ENCODE results near the gene ACIN1. TPM values are rescaled to one million over a fixed set of nuclear protein-coding genes. Genes with fewer than 3 reads are reported as not detected.

Gene ACIN1
- total and polyA plus RNA-seq, 9 of the 15 experiments (the other 6 are each of a cell fraction or from before 2014, with no cell fraction given), result 5.0 to 196 (median 129) TPM

DNA sequence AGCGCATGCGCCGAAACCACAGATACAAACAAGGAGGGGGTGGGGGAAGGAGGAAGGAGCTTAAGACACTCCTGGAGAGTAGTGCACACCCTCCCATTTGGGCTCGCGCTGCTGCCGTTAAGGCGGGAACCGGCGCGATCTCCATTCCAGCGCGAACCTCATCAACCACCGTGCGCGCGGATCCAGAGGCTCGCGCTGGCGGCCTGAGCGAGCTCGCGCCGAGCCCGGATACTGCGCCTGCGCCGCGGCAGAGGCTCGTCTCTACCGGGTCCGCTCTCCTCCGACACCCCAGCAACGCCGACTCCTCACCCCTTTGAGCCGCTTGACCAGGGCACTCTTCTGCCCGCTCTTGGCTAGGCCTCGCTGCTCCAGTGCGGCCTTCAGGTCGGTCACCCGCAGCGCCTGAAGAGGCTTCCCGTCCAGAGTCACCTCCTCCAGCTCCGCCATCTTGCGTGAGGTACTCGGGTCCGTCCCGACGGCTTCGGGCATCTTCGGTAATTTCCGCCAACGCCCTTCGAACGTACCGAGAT lies at the start of gene ACIN1 (continued):
- TF ChIP-seq, protein P1, sequence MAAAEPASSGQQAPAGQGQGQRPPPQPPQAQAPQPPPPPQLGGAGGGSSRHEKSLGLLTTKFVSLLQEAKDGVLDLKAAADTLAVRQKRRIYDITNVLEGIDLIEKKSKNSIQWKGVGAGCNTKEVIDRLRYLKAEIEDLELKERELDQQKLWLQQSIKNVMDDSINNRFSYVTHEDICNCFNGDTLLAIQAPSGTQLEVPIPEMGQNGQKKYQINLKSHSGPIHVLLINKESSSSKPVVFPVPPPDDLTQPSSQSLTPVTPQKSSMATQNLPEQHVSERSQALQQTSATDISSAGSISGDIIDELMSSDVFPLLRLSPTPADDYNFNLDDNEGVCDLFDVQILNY (CRISPR knock-in tag; IDR thresholded peaks at IDR 0.05), result no peak
- TF ChIP-seq ZNF23 (CRISPR knock-in tag; IDR thresholded peaks at IDR 0.05) (no peak), NFRKB (IDR thresholded peaks at IDR 0.05; ENCODE audit: low read depth) (peak; percentile 70), MED1 (CRISPR knock-in tag; IDR thresholded peaks at IDR 0.05; ENCODE audit: borderline replicate concordance) (no peak), KDM5B (IDR thresholded peaks at IDR 0.05; ENCODE audit: insufficient replicate concordance, low read depth, low read length) (peak; percentile 80), ZNF57 (CRISPR knock-in tag; IDR thresholded peaks at IDR 0.05) (peak; percentile 68; the same call in 1 of the 2 replicates), RBM25 (IDR thresholded peaks at IDR 0.05; ENCODE audit: low read depth, low read length, severe bottlenecking) (no peak), TAF15 (IDR thresholded peaks at IDR 0.05; ENCODE audit: low read depth, low read length) (no peak), DIDO1 (tag; IDR thresholded peaks at IDR 0.05; ENCODE audit: low read depth) (no peak), POLR2AphosphoS2 (IDR thresholded peaks at IDR 0.05; ENCODE audit: low read length) (peak; percentile 65; the same call in 1 of the 2 replicates), POLR2H (tag; IDR thresholded peaks at IDR 0.05; ENCODE audit: low read depth) (peak; percentile 81), GABPA (tag; conservative IDR thresholded peaks at IDR 0.05; ENCODE audit: low read depth) (no peak), ZNF212 (CRISPR knock-in tag; IDR thresholded peaks at IDR 0.05) (no peak), POLR2G (IDR thresholded peaks at IDR 0.05; ENCODE audit: low read depth, low read length) (peak; percentile 96)
- TF ChIP-seq, protein P2, sequence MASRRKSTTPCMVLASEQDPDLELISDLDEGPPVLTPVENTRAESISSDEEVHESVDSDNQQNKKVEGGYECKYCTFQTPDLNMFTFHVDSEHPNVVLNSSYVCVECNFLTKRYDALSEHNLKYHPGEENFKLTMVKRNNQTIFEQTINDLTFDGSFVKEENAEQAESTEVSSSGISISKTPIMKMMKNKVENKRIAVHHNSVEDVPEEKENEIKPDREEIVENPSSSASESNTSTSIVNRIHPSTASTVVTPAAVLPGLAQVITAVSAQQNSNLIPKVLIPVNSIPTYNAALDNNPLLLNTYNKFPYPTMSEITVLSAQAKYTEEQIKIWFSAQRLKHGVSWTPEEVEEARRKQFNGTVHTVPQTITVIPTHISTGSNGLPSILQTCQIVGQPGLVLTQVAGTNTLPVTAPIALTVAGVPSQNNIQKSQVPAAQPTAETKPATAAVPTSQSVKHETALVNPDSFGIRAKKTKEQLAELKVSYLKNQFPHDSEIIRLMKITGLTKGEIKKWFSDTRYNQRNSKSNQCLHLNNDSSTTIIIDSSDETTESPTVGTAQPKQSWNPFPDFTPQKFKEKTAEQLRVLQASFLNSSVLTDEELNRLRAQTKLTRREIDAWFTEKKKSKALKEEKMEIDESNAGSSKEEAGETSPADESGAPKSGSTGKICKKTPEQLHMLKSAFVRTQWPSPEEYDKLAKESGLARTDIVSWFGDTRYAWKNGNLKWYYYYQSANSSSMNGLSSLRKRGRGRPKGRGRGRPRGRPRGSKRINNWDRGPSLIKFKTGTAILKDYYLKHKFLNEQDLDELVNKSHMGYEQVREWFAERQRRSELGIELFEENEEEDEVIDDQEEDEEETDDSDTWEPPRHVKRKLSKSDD (conservative IDR thresholded peaks at IDR 0.05; ENCODE audit: low read length), result 0 out of 2 replicates have a peak, but pooled peaks have one; percentile 60
- TF ChIP-seq, protein P3, sequence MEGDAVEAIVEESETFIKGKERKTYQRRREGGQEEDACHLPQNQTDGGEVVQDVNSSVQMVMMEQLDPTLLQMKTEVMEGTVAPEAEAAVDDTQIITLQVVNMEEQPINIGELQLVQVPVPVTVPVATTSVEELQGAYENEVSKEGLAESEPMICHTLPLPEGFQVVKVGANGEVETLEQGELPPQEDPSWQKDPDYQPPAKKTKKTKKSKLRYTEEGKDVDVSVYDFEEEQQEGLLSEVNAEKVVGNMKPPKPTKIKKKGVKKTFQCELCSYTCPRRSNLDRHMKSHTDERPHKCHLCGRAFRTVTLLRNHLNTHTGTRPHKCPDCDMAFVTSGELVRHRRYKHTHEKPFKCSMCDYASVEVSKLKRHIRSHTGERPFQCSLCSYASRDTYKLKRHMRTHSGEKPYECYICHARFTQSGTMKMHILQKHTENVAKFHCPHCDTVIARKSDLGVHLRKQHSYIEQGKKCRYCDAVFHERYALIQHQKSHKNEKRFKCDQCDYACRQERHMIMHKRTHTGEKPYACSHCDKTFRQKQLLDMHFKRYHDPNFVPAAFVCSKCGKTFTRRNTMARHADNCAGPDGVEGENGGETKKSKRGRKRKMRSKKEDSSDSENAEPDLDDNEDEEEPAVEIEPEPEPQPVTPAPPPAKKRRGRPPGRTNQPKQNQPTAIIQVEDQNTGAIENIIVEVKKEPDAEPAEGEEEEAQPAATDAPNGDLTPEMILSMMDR (IDR thresholded peaks at IDR 0.05 in 2 of 3, conservative IDR thresholded peaks at IDR 0.05 in 1 of 3; ENCODE audit: insufficient read depth in 2 of 3, low read depth in 1 of 3, low read length in 3 of 3), result no peak
- TF ChIP-seq, protein P4, sequence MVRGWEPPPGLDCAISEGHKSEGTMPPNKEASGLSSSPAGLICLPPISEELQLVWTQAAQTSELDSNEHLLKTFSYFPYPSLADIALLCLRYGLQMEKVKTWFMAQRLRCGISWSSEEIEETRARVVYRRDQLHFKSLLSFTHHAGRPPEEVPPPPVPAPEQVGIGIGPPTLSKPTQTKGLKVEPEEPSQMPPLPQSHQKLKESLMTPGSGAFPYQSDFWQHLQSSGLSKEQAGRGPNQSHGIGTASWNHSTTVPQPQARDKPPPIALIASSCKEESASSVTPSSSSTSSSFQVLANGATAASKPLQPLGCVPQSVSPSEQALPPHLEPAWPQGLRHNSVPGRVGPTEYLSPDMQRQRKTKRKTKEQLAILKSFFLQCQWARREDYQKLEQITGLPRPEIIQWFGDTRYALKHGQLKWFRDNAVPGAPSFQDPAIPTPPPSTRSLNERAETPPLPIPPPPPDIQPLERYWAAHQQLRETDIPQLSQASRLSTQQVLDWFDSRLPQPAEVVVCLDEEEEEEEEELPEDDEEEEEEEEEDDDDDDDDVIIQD (CRISPR knock-in tag; IDR thresholded peaks at IDR 0.05), result no peak
- TF ChIP-seq, protein P5, sequence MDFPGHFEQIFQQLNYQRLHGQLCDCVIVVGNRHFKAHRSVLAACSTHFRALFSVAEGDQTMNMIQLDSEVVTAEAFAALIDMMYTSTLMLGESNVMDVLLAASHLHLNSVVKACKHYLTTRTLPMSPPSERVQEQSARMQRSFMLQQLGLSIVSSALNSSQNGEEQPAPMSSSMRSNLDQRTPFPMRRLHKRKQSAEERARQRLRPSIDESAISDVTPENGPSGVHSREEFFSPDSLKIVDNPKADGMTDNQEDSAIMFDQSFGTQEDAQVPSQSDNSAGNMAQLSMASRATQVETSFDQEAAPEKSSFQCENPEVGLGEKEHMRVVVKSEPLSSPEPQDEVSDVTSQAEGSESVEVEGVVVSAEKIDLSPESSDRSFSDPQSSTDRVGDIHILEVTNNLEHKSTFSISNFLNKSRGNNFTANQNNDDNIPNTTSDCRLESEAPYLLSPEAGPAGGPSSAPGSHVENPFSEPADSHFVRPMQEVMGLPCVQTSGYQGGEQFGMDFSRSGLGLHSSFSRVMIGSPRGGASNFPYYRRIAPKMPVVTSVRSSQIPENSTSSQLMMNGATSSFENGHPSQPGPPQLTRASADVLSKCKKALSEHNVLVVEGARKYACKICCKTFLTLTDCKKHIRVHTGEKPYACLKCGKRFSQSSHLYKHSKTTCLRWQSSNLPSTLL (IDR thresholded peaks at IDR 0.05), result peak; percentile 99

Measured in K562 (cell line).